ENCODE measurements around the gene LDAH.

Gene LDAH

DNA sequence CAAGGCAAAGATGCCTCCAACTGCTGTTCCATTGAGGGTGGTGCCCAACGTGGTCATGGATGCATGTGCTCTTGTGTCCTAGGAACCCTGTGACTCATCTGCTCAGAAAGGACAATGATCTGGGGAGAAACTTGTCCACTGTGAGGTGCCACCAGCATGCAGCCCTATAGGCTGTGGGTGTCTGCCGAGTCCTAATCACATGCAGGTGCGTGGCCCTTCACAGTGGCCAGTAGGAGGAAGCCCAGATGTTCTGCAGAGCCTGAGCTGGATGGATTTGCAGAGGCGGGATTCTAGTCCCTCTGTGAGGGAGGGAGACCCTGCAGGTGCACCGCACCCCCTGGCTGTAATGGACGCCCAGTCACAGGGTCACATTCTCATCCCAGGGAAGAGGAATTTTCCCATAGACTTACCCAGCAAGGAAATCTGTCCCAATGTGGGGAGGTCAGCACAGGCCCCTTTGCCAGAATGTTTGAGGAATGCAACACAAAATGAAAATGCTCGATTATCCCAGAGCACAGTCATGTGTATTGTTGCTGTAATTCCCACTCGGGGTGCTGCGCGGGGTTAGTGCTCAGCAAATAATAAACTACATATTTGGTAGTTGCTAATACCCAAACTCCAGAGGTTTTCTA lies 142.0 kb downstream of the LDAH start:
- no peak for DNase-seq (ENCODE audit: low read depth)

DNA sequence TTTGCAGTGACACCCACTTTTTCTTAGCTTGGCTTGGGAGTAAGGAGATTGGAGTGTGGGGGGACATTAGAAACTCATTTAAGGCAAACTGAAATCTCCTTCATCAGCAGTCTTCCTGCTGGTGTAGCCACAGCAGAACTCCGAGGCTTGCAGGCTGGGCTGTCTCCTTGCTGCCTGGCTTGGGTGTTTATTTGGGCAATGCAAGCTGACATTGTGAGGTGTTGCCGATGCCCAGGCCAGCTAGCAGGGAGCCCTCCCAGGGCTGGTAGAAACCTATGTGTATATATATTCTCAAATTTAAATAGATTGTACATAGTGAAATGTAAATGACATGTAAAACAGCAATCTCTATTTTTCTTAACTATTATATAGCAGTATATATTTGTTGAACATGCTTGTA lies 144.1 kb downstream of the LDAH start:
- DNase-seq (ENCODE audit: low read depth): no peak

DNA sequence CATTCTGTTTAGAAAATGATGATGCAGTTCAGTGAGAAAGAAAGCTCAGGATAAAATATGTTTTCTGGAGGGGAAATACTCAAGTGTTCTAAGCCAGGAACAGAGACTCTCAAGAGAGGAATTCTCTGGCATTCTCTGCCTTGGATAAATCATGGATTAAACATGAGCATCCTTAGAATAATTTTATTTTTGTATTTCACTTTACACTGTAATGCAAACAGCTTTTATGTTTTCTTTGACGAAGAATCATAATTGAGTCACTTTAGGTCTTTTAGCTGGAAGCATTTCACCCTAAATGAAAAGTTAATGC lies 144.9 kb downstream of the LDAH start:
- no peak for DNase-seq (ENCODE audit: low read depth)

DNA sequence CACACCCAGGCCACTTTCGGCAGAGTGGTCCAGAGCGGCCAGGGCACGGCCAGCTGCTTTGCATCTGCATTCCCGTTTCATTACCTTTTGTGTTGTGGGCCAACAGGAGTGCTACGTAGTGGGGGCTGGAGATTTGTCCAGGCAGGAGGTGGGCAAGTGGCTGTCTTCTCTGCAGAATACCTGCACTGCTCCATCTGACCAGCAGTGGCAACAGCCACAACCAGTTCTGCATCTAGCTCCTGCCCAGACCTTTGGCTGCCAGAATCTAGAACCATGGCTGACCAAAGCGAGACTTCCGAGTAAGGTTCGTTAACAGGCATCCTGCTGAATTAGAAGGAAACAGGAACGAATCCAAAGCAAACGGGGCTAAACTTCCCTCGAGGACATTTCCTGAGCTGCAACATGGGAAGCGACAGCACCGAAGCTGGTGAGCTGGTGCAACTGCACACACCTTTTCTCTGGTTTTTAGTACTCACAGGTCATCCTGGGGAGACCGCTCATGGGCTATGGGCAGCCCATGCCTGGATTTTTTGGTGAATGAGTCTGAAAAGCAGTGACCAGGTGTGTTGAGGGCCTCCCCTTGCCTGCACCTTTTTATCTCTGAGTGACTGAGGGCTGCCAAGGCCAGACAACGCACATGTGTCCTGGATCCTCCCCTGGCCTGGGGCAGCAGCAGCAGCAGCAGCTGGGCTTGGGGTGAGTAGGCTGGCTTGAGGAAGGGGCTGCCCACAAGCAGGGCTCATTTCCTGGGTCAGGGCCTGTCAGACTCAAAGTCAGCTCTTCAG lies 145.4 kb downstream of the LDAH start:
- DNase-seq (ENCODE audit: low read depth): no peak

DNA sequence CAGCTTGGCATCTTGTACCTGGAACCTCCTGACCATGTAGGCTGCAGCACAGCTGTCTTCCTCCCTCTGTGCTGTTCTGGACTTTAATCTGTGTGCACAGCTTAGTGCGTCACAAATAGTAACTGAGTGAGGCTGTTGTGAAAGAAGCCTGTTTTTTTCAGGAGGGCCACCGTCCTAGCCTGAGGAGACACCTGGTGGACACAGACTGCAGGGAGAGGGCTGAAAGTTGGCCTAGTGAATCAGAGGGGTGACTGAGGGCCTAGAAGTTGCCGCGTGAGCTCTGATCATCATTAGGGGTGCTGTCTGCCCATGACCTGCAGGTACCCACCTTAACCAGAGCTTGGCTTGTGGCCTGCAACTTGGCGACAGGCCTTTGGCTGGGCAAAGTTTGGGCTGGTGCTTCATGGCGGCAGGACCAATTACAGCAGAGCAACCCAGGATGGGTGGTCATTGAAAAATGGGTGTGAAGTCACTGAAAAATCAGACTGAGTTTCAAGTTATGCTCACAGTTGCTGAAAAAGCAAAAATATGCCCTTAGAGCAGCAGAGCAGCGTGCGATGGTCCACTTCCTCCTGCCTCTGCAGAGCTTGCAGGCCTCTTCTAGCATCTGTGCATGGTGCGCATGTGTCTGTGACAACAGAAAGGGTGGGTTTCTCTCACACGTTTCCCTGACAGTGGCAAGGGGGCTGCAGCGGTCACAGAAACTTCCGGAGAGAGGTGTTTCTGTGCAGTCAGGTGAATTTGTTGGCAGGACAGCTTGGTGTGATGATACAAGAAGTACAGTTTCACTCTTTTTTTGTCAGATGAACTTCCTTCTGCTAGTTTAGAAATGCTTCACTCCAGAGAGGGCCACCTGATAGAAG lies 146.3 kb downstream of the LDAH start:
- DNase-seq (ENCODE audit: low read depth): no peak

DNA sequence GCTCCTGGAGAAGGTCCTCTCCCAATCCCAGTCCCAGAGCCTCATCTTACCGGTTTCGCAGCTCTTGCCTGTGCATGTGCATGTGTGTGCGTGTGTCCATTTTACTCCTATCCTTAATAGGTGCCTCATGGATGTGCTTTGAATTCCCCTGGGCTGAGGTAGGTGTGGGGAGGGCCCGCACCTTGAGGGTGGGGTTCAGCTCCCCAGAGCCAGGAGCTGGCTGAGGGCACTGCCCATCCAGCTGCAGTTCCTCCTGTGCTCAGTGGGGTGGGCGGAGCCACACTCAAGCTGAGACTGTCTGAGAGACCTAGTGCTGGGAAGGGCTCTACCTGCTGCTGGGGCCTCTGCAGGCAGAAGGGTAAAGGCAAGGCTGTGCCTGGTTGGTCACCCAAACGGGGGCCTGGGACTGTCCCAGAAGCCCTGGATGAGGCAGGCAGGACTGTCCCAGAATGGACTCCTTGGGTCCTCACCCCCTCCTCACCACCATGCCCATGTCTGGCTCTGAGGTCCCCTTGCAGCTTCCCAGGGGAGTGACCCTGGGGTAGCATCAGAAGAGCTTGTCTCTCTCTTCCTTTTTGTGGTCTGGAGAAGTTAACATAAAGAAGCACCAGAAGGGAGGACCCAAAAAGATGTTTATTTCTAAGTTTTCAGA lies 147.1 kb downstream of the LDAH start:
- DNase-seq (ENCODE audit: low read depth): no peak

DNA sequence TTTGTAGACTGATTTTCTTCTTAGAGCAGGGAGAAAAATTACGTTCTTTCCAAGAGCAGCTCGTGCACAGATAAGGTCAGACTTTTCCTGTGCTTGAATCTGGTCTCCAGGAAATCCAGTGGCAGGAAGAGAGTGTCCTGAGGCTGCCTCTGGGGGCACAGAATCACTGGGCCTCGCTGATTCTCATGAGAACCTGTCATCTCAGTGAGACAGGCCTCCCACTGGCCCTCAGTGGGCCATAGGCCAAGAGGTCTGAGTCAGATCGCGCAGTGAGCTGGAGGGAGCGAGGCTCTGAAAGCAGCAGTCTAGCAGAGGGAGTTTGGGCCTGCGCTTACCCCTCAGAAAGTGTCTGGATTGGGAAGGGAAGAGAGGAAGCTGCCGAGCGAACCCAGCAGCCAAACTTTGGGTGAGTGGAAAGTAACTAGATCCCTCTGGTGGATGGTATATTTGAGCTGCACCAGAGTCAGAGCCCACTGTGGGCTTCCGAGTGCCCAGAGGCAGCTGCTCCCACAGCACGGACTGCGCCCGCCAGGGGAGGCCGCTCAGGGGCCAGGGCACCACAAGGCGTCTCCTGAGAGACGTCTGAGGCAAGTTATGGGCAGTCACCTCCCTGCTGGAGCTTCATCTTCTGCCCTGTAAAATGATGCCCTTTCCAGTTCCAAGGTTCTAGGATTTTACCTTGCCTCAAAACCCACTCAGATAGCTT lies 147.8 kb downstream of the LDAH start:
- no peak for DNase-seq (ENCODE audit: low read depth)

DNA sequence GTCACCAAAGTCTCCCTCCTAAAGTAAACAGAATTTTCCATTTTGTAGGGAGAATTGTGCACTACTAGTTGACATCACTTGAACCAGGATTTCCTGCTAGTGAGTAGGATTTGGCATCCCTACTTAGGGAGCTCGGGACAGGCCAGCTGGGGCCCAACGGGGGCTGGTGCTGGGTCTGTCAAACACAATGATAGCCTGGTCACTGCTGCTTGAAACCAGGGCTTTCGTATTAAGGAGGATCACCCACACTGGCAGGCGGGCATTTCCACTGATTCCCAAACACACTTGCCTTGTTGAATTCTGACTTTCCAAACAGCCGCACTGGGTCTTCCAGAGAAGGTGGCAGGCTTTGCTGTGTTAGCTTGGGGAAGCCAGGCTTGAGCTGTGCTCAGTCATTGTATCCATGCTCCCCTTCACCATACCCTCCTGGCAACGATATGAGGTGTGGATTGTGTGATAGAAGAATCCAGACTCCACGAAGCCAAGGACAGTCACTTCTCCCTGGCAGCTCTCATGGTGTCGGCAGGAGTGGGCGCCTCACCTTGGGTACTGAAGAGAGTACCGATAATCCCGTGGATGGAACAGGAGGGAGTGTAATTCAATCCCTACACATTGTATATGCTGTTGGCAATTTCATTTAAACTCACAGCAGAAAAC lies 148.5 kb downstream of the LDAH start:
- no peak for DNase-seq (ENCODE audit: low read depth)

DNA sequence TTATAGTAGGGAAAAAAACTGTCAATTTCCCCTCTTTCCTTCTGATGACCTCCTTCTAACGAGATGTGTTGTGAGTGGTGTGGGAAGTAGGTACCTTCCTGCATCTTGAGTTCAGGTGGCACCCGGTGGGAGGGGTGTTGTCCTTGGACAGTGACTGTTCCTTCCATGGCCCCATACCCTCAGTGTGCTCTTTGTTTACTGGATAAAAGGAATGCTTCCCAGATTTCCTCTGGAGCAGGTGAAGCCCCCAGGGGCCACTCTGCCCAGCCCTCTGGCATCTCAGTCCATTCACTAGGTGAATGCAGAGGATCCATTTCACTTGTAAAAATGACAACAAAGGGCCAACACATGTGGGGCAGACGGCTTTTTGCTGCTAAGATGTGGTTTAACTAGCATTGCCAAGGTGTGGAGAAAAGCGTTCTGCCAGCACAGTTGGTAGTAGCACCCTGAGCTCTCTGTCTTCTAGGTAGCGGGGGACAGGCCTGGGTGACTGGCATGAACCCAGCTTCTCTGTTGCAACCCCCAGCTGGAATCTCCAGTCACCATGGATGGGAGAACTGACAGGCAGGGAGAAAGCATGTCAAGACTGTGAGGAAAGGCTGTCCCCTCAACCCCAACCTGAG lies 149.1 kb downstream of the LDAH start:
- DNase-seq (ENCODE audit: low read depth): no peak

DNA sequence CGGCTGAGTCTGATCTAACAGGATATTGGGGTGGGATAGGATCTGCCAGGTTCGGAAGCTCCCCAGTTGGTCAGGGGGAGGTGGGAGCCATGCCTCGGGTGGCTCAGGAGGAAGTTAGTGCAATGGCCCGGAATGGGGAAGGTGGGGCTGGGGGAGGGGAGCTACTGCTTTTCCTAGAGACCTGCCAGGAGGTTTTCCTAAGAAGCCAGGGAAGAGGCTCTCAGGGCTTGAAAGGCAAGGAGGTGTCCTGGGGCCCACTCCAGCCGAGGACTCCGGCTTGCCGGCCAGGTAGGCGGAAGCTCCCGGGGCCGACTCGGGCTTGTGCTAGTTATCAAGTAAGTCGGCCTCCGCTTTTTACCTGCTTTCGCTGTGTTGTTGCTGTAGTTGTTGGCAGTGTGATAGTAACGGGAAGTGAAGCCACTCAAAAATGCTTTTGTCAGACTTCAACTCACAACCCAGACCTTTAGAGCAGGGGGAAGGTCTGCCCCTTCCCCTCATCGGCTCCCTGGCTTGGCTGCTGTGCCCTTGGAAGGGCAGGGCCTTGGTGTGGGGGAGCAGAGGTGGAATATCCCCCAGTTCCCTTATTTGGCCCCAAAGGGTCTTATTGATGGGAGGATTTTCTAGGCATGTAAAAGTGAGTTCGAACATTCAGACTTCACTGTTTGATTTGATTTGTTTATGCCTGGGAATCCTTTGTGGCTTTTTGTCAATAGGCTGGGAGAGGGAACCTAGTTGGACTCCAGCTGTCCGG lies 150.5 kb downstream of the LDAH start:
- DNase-seq (ENCODE audit: low read depth): no peak

DNA sequence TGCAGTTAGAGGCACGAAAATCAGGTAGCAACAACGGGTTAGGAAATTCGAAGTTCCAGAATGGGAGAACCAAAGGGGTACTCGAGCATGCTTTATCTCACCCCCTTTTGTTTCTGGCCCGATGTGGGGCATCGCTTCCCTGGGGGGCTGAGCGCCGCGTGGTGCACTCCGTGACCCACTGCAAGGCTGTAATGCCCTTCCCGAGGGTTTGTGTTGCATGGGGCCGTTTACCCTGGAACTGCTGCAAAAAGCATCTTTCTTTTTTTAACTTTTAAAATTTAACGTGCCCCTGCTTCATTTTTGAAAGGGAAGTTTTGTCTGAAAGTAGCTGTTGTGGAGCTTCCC lies 151.2 kb downstream of the LDAH start:
- DNase-seq (ENCODE audit: low read depth): no peak

DNA sequence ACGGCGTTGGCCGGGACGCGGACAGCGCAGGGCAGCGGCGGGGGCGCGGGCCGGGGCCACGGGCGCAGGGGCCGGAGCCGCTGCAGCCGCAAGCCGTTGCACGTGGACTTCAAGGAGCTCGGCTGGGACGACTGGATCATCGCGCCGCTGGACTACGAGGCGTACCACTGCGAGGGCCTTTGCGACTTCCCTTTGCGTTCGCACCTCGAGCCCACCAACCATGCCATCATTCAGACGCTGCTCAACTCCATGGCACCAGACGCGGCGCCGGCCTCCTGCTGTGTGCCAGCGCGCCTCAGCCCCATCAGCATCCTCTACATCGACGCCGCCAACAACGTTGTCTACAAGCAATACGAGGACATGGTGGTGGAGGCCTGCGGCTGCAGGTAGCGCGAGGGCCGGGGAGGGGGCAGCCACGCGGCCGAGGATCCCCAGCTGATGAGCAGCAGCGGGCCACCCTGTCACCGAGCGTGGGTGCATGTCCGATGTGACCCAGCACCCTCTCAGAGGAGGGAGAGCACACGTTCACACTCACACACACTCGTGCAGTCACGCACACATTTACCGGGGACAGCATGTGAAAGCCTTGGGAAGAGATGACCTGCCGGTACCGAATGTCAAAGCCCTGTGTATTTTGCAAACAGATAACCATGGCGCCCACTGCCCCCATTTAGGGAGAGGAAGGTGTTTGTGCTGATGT lies 151.7 kb downstream of the LDAH start:
- no peak for DNase-seq (ENCODE audit: low read depth)

DNA sequence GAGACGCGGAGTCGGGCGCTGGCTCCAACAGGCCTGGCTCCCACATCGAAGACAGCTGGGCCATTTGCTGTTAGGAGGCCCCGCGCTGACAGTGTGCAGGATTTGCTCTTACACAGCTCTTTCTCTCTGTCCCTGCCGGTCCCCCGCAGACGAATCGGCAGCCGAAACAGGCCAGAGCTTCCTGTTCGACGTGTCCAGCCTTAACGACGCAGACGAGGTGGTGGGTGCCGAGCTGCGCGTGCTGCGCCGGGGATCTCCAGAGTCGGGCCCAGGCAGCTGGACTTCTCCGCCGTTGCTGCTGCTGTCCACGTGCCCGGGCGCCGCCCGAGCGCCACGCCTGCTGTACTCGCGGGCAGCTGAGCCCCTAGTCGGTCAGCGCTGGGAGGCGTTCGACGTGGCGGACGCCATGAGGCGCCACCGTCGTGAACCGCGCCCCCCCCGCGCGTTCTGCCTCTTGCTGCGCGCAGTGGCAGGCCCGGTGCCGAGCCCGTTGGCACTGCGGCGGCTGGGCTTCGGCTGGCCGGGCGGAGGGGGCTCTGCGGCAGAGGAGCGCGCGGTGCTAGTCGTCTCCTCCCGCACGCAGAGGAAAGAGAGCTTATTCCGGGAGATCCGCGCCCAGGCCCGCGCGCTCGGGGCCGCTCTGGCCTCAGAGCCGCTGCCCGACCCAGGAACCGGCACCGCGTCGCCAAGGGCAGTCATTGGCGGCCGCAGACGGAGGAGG lies 152.4 kb downstream of the LDAH start:
- no peak for DNase-seq (ENCODE audit: low read depth)

DNA sequence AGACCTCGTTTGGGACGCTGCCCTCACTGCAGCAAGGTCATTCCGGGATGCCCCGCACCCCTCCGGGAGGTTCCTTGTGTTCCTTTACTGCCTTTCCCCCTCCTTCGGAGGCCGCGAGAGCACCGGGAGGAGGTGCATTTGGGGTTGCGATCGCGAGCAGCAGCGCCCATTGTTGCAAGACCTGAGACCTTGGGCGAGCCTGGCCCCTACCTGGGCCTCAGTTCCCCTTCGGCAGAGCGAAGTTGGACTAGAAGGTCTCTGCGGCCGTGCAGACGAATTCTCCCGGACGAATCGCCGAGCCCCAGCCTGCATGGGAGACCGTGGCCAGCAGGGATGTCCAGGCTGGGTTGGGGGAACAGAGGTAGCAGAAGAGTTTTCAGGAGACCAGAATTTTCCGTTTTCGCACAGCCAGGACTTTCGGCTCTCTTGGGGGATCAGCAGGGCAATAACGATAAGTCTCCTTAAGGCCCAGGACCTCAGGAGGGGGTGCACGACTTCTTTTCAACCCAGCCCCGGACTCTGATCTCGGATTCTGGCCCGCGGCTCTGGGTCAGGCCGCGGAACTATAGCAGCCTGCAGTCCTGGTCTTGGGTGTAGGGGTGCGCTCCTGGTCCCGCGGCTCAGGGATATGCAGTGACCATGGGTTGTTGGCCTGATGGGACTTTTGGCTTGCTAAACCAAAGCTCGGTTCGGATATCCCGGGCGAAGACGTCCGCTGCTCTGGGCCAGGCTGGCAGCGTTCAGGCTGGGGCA lies 153.2 kb downstream of the LDAH start:
- no peak for DNase-seq (ENCODE audit: low read depth)

DNA sequence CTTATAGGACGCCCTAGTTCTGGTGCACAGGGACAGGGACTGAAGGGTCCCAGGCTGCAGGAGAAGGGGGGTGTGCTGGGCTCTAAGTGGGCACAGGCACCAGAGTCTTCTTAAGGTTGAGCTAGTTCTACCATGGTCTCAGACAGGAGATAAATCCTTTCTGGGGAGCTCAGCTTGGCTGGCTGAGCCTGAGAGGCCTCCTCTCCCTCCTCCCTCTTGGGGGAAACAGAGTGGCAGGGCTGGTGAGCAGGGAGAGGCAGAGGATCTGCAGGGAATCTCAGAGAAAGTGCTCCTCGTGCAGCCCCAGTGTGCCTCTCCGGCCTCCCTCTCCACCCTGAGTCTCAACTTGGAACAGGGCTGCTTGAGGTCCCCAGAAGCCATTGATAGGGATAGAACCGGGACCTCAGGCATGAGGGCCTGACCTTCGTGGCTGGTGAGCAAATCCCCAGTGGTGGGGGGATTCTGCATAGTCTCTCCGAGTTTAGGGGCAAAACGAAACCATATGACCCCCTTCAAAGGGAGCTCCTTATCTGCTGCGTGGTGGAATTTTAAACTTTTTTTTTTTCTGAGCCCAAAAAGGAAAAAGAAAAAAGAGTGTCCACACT lies 153.9 kb downstream of the LDAH start:
- DNase-seq (ENCODE audit: low read depth): no peak

DNA sequence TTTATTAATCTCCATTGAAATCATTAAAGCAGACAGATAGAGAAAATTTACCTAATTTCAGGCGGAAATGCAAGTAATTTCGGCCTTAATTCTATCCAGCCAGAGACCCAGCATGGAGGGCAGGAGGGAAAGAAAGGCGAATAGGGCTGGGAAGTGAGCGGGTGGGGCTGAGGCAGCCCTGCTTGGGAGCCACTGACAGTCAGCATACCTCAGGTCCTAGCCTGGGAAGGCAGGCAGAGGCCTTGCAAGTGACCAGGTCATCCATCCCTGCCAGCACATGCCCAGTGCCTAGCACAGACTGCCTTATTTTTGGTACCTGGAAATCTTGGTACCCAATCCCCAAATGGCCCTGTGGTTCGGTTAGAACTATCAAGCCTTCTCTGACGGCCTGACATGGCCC lies 154.4 kb downstream of the LDAH start:
- DNase-seq (ENCODE audit: low read depth): no peak

DNA sequence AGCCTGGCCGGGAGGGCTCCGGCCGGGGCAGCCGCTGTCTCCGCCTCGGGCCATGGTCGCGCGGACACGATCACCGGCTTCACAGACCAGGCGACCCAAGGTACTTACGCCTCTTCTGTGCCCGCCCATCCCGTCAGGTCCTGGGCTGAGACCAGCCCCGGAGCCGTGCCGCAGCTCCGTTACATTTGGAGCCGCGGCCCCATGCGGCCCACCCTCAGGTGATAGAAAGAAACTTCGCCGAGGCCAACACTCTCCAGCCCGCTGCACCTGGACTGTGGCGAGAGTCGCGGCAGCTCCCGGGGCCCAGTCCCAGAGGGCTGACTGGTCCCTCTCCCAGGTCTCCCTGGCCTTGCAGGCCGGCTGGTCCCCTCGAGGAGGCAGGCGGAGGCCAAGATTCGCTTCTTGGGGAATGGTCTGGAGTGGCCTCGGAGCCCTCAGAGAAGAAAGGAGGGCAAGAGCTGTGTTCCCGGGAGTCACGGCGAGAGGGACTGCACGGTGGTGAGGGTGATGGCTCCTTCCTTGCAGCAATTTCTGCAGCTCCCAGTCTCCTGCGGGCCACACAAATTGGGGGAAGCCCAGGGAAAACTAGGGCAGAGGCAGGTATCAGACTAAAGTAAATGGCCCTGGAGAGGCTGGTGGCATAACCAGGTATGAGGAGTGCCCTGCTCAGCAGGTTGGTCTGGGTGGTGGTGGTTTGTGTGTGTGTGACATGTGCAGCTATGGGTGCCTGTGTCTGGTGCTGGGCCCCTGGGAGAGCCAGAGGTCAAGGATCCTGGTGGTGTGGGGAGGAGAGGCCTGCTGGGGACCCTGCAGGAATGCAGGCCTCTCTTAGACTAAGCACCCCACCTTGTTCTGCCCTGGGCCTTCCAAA lies 155.1 kb downstream of the LDAH start:
- DNase-seq (ENCODE audit: low read depth): no peak
